ENCODE data around the gene PAPOLA.

GRCh38 chr14:96584199-96584906 lies 82.2 kb downstream of the PAPOLA start:
- TF ChIP-seq CTCF (IDR thresholded peaks at IDR 0.05; ENCODE audit: insufficient read depth, low read length, poor library complexity, severe bottlenecking) (peak; percentile 40), EZH2phosphoT487 (conservative IDR thresholded peaks at IDR 0.05; ENCODE audit: low read length) (no peak)
